Medulla oblongata (tissue), 1 donor: Measurements from ENCODE around the gene LOXHD1.
A peak's percentile ranks its signal among the peaks of the same experiment; 100 is the strongest.

Source experiments
- DNase-seq: peaks from one replicate; pipeline ENCODE4 v3.0.0-alpha.2; 2015; ENCODE audit errors: extremely low spot score

LOXHD1 gene

GRCh38 chr18:46477425-46478011, 179.5 kb downstream of the LOXHD1 start:
- DNase-seq = no peak

- no peak for DNase-seq
Observed at GRCh38 chr18:46475390-46475752, 181.6 kb downstream of the LOXHD1 start.

- no peak for DNase-seq
Observed at GRCh38 chr18:46474487-46475389, 182.3 kb downstream of the LOXHD1 start.

GRCh38 chr18:46471809-46472498, 185.1 kb downstream of the LOXHD1 start:
- DNase-seq = no peak

GRCh38 chr18:46470714-46471113, 186.3 kb downstream of the LOXHD1 start:
- no peak for DNase-seq

GRCh38 chr18:46469186-46469915, 187.7 kb downstream of the LOXHD1 start:
- peak; percentile 4 for DNase-seq

- DNase-seq = peak; percentile 3
Observed at GRCh38 chr18:46468426-46469180, 188.4 kb downstream of the LOXHD1 start.

GRCh38 chr18:46466234-46467160, 190.5 kb downstream of the LOXHD1 start:
- no peak for DNase-seq

- DNase-seq = no peak
Observed at GRCh38 chr18:46464926-46465655, 191.9 kb downstream of the LOXHD1 start.

GRCh38 chr18:46462523-46462922, 194.5 kb downstream of the LOXHD1 start:
- DNase-seq = no peak

GRCh38 chr18:46461993-46462392, 195.0 kb downstream of the LOXHD1 start:
- DNase-seq = no peak

- no peak for DNase-seq
Observed at GRCh38 chr18:46460754-46461153, 196.3 kb downstream of the LOXHD1 start.

- no peak for DNase-seq
Observed at GRCh38 chr18:46459789-46460455, 197.1 kb downstream of the LOXHD1 start.

- no peak for DNase-seq
Observed at GRCh38 chr18:46458472-46458871, 198.5 kb downstream of the LOXHD1 start.

GRCh38 chr18:46456691-46457090, 200.3 kb downstream of the LOXHD1 start:
- DNase-seq = no peak

GRCh38 chr18:46452820-46453219, 204.2 kb downstream of the LOXHD1 start:
- no peak for DNase-seq

- DNase-seq = no peak
Observed at GRCh38 chr18:46449499-46449898, 207.5 kb downstream of the LOXHD1 start.

- DNase-seq = no peak
Observed at GRCh38 chr18:46449033-46449432, 208.0 kb downstream of the LOXHD1 start.

- no peak for DNase-seq
Observed at GRCh38 chr18:46448347-46448746, 208.7 kb downstream of the LOXHD1 start.
